Neutrophil (primary cell): ENCODE measurements around the gene C16orf95.

Source experiments
- H3K27ac ChIP-seq: fragments of 200-600 bp; sonication (generic); 2 replicates; pipeline ENCODE4 v1.5.1; 2016; ENCODE audit warnings: mild to moderate bottlenecking, moderate library complexity
- H3K27me3 ChIP-seq: fragments of 200-600 bp; sonication (generic); 2 replicates; pipeline ENCODE4 v1.6.0; 2016; ENCODE audit warnings: mild to moderate bottlenecking
- H3K36me3 ChIP-seq: fragments of 200-600 bp; sonication (generic); 2 replicates; pipeline ENCODE4 v1.5.1; 2017
- H3K4me1 ChIP-seq, 2 experiments: fragments of 200-600 bp in 1 of 2; sonication (generic) in 1 of 2; 1 replicate in 1 of 2; 2 replicates in 1 of 2; pipeline versions ENCODE4 v1.5.1 to v1.6.1; 2013 to 2016; ENCODE audit warnings: low read depth in 1 of 2, low read length in 1 of 2, mild to moderate bottlenecking in 1 of 2, moderate library complexity in 1 of 2; ENCODE audit not compliant: control insufficient read depth in 1 of 2, insufficient read depth in 1 of 2
- H3K4me3 ChIP-seq, 2 experiments: fragments of 200-600 bp in 1 of 2; sonication (generic) in 1 of 2; 1 replicate in 1 of 2; 2 replicates in 1 of 2; pipeline ENCODE4 v1.5.1; 2013 to 2016; ENCODE audit warnings: low read depth in 1 of 2, low read length in 1 of 2, mild to moderate bottlenecking in 1 of 2, moderate library complexity in 1 of 2
- H3K9me3 ChIP-seq: fragments of 200-600 bp; sonication (generic); 2 replicates; pipeline ENCODE4 v1.5.1; 2016
- TF ChIP-seq, protein P1 (sequence below): fragments of 200-600 bp; sonication (generic); IDR thresholded peaks from 2 replicates; pipeline ENCODE4 v1.5.1; 2016; ENCODE audit warnings: antibody characterized with exemption

C16orf95 gene

DNA sequence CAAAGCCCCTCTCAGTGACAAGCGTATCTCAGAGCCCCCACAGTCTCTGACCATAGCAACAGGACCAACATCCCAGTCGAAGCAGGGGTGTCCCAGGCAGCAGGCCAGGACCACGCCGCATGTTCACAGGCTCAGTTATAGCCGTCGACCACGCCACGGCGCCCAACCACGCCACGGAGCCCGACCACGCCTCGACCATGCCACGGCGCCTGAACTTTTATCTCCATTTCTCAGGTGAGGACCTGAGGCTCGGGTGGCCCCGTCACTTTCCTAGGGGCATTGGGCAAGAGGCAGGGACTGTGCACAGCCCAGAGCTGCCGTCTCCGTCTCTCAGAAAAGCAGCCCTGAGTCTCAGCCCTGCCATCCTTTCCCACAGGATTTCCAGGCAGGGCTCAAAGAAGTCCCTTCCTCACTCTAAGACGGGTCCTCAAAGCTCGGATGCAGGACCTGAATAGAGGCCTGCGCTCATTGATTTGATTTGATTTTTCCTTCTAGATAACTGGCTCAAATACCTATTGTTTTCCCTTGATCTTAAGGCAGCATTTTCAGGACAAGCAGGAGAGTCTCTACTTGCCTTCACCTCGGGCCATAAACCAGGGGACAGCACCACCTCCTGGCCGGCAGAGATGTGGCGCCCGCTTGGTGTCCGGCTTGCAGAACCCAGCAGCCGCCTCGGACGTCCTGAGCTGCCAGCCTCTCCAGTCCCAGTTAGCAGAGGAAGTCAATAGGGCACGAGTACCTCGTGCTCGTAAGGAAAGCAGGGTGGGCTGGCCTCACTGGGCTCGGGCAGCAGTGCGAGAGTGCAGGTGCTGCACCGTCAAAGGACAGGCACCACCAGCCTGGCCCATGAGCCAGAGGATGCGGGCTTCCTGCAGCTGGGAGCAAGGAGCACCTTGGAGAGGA, 38.8 kb downstream of the C16orf95 start:
- H3K9me3 ChIP-seq, result no peaks in the 10 kb centered on the region
- H3K27me3 ChIP-seq, result peaks cover 45% of the 10 kb centered on the region
- H3K4me3 ChIP-seq, result no peak overlapping the region
- H3K36me3 ChIP-seq, result no peaks in the 10 kb centered on the region
- no peaks in the 10 kb centered on the region for H3K4me1 ChIP-seq
- H3K27ac ChIP-seq, result no peak overlapping the region
- TF ChIP-seq, protein P1, sequence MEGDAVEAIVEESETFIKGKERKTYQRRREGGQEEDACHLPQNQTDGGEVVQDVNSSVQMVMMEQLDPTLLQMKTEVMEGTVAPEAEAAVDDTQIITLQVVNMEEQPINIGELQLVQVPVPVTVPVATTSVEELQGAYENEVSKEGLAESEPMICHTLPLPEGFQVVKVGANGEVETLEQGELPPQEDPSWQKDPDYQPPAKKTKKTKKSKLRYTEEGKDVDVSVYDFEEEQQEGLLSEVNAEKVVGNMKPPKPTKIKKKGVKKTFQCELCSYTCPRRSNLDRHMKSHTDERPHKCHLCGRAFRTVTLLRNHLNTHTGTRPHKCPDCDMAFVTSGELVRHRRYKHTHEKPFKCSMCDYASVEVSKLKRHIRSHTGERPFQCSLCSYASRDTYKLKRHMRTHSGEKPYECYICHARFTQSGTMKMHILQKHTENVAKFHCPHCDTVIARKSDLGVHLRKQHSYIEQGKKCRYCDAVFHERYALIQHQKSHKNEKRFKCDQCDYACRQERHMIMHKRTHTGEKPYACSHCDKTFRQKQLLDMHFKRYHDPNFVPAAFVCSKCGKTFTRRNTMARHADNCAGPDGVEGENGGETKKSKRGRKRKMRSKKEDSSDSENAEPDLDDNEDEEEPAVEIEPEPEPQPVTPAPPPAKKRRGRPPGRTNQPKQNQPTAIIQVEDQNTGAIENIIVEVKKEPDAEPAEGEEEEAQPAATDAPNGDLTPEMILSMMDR, result no peak

DNA sequence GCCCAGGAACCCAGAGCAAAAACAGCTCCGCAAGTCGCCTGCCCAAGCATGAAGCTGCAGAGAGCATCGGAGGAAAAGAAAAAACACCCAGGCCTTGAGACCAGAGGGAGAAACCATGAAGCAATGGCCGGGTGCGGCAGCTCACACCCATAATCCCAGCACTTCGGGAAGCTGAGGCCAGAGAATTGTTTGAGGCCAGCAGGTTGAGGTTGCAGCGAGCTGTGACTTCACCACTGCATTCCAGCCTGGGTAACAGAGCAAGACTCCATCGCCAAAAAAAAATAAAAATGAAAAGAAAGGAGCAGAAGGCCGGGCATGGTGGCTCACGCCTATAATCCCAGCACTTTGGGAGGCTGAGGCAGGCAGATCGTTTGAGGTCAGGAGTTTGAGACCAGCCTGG, 40.3 kb downstream of the C16orf95 start:
- Histone ChIP-seq H3K4me3 (no peak overlapping the region), H3K9me3 (no peaks in the 10 kb centered on the region), H3K4me1 (no peaks in the 10 kb centered on the region), H3K27me3 (peaks cover 45% of the 10 kb centered on the region), H3K27ac (no peak overlapping the region), H3K36me3 (no peaks in the 10 kb centered on the region)
- TF ChIP-seq, protein P1, result no peak

DNA sequence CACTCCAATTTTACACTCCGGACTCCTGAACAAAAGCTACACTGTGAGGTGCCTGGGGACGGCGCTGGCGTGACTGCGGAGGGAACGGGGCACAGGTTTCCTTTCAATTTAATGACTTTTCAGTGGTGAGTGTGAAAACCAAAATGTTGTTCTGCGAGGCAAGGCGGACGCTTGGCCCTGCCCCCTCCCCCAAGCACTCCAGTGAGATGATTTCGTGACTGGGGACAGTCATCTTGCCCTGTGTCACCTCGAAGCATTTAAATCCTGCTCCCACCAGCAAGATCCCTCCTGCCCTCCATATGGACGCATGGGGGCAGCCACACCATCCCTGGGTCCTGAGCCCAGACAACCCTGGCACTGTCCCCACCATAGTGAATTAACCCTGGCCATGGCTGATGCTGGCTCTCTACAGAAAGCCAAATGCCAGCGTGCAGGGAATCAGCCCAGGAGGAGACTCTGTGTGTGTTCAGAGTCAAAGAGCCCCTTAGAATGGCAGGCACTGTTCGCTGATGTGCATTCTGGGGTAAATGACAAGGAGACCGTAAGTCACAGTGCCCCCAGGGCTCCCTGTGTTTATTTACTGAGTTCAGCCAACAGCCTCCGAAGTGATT, 41.0 kb downstream of the C16orf95 start:
- no peak overlapping the region for H3K4me3 ChIP-seq
- no peak overlapping the region for H3K27ac ChIP-seq
- H3K9me3 ChIP-seq, result no peaks in the 10 kb centered on the region
- H3K4me1 ChIP-seq, result no peaks in the 10 kb centered on the region
- H3K27me3 ChIP-seq, result peaks cover 45% of the 10 kb centered on the region
- H3K36me3 ChIP-seq, result no peaks in the 10 kb centered on the region
- TF ChIP-seq, protein P1, result no peak

DNA sequence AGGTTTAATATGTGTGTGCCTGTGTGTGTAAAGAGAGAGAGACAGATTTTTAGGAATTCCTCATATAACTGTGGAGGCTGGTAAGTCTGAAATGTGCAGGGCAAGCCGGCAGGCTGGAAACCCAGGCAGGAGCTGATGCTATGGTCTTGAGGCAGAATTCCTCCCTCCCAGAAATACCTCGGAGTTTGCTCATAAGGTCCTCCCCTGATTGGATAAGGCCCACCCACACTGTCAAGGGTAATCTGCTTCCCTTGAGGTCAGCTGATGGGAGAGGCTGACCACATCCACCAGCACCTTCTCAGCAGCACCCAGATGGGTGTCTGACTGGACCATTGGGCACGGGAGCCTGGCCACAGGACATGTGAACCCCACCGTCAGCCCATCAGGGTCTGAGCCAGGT, 42.4 kb downstream of the C16orf95 start:
- no peaks in the 10 kb centered on the region for H3K4me1 ChIP-seq
- no peaks in the 10 kb centered on the region for H3K36me3 ChIP-seq
- no peak overlapping the region for H3K4me3 ChIP-seq
- H3K27ac ChIP-seq, result no peak overlapping the region
- H3K9me3 ChIP-seq, result no peaks in the 10 kb centered on the region
- TF ChIP-seq, protein P1, result no peak
- H3K27me3 ChIP-seq, result peaks cover 39% of the 10 kb centered on the region

DNA sequence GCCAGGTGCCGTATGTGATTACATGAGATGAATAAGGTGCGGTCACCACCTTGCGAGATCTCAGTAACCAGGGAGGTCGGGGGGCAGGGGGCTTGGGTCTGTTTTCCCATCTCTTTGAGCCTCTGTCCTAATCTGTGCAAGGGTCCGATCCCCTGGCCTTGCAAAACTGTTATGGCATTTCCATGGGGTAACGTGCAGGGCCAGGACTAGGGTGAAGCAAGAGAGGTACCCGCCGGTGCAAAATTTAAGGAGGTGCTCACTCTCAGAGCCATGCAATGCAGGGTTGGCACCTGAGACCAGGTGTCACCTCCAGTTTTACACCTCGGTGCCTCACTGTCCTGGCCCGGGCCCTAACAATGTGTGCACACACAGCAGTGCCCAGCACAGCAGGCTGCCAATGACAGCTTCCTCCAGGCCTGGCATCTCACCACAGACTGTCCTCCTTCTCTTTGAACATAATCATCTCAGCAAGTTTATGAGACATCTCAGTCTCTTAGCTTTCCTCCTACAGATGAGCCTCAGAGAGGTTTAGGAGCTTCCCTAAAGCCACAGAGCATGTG, 43.6 kb downstream of the C16orf95 start:
- H3K27me3 ChIP-seq, result peaks cover 27% of the 10 kb centered on the region
- TF ChIP-seq, protein P1, result no peak
- no peaks in the 10 kb centered on the region for H3K36me3 ChIP-seq
- H3K9me3 ChIP-seq, result no peaks in the 10 kb centered on the region
- no peak overlapping the region for H3K27ac ChIP-seq
- H3K4me3 ChIP-seq, result no peak overlapping the region
- no peaks in the 10 kb centered on the region for H3K4me1 ChIP-seq
